ENCODE results near the gene RNU6-8.

- TF ChIP-seq POLR2A (IDR thresholded peaks at IDR 0.05) (no peak), CTCF (IDR thresholded peaks at IDR 0.05) (no peak)
Observed at GRCh38 chr14:32226056-32226455, 23.0 kb upstream of the RNU6-8 start.

Measured in ovary (tissue), 3 donors.